Measurements from ENCODE around the gene FBXO46.

GRCh38 chr19:45764475-45764874 is 33.8 kb upstream of the FBXO46 start:
- TF ChIP-seq POLR2A (IDR thresholded peaks at IDR 0.05; ENCODE audit: low read depth, low read length) (no peak), NFE2L2 (IDR thresholded peaks at IDR 0.05; ENCODE audit: low read depth, low read length) (no peak), CTCF (conservative IDR thresholded peaks at IDR 0.05; ENCODE audit: low read depth, low read length) (no peak), USF2 (IDR thresholded peaks at IDR 0.05; ENCODE audit: low read depth, low read length) (no peak), BHLHE40 (IDR thresholded peaks at IDR 0.05; ENCODE audit: low read depth, low read length) (no peak), RCOR1 (IDR thresholded peaks at IDR 0.05; ENCODE audit: insufficient replicate concordance, low read length) (no peak), CEBPB (IDR thresholded peaks at IDR 0.05; ENCODE audit: low read depth, low read length) (no peak), ELK1 (IDR thresholded peaks at IDR 0.05; ENCODE audit: borderline replicate concordance, low read depth, low read length) (no peak)

All from IMR-90 (cell line).